ENCODE results near the gene MEFV. TPM values are rescaled to one million over a fixed set of nuclear protein-coding genes. Genes with fewer than 3 reads are reported as not detected.

Gene MEFV
- total and polyA plus RNA-seq, 2 of the 13 experiments (the other 11 are each of a cell fraction or from before 2014, with no cell fraction given): 0.22 TPM; not detected in 1

- TF ChIP-seq ZNF280B (CRISPR knock-in tag; IDR thresholded peaks at IDR 0.05; ENCODE audit: borderline replicate concordance): no peak; the same call in 1 of the 2 replicates
- no peak for TF ChIP-seq ZNF597 (CRISPR knock-in tag; IDR thresholded peaks at IDR 0.05)
- no peak for TF ChIP-seq SNAPC5 (CRISPR knock-in tag; IDR thresholded peaks at IDR 0.05; ENCODE audit: borderline replicate concordance)
- TF ChIP-seq THAP11 (CRISPR knock-in tag; IDR thresholded peaks at IDR 0.05): no peak
- TF ChIP-seq NFE2L2 (IDR thresholded peaks at IDR 0.05; ENCODE audit: low read length): no peak
- no peak for TF ChIP-seq CCDC6 (CRISPR knock-in tag; IDR thresholded peaks at IDR 0.05)
- no peak for TF ChIP-seq SRF (IDR thresholded peaks at IDR 0.05; ENCODE audit: low read depth, low read length)
- no peak for TF ChIP-seq IRF1 (CRISPR knock-in tag; IDR thresholded peaks at IDR 0.05; ENCODE audit: low read depth)
- no peak for TF ChIP-seq KDM1A (CRISPR knock-in tag; IDR thresholded peaks at IDR 0.05)
- TF ChIP-seq ZNF274 (CRISPR knock-in tag; IDR thresholded peaks at IDR 0.05): no peak
- no peak for TF ChIP-seq PAWR (CRISPR knock-in tag; IDR thresholded peaks at IDR 0.05; ENCODE audit: borderline replicate concordance)
- no peak for TF ChIP-seq ZNF275 (CRISPR knock-in tag; IDR thresholded peaks at IDR 0.05; ENCODE audit: borderline replicate concordance)
- peak; percentile 72 for TF ChIP-seq ERF (CRISPR knock-in tag; IDR thresholded peaks at IDR 0.05)
- TF ChIP-seq ZNF607 (CRISPR knock-in tag; IDR thresholded peaks at IDR 0.05; ENCODE audit: borderline replicate concordance): no peak
- TF ChIP-seq ZFP36 (IDR thresholded peaks at IDR 0.05; ENCODE audit: borderline replicate concordance, low read depth, low read length, partially characterized antibody): no peak
- peak; percentile 69; the same call in 1 of the 2 replicates for TF ChIP-seq PRDM10 (CRISPR knock-in tag; IDR thresholded peaks at IDR 0.05; ENCODE audit: low read depth)
- peak; percentile 83; the same call in 1 of the 2 replicates for TF ChIP-seq NCOR1 (IDR thresholded peaks at IDR 0.05; ENCODE audit: borderline replicate concordance, low read length)
- TF ChIP-seq ZNF749 (CRISPR knock-in tag; IDR thresholded peaks at IDR 0.05; ENCODE audit: borderline replicate concordance): 0 out of 2 replicates have a peak, but pooled peaks have one; percentile 29
- TF ChIP-seq ZNF816 (CRISPR knock-in tag; IDR thresholded peaks at IDR 0.05; ENCODE audit: borderline replicate concordance): no peak
These were observed 57.9 kb downstream of the MEFV start (continued) for GRCh38 chr16:3198334-3199072.
